Heart right ventricle (tissue), 16 donors: Measurements from ENCODE around the gene CNNM2. TPM values are rescaled to one million over a fixed set of nuclear protein-coding genes. Genes with fewer than 3 reads are reported as not detected.
"Not testable (repeated sequence)": the region's sequence is repeated elsewhere in the genome, so short reads cannot be mapped to it uniquely, and the experiment has no call there.

Source experiments
- ATAC-seq, 8 donors: fragments of 200-7000 bp; cut with Tn5 transposase; one replicate each; pipeline ENCODE4 v1.9.1; 2020; ENCODE audit warnings: mild to moderate bottlenecking in 8 of 8, moderate library complexity in 8 of 8, moderate number of reproducible peaks in 1 of 8
- DNase-seq, 2 donors: peaks; one replicate each; pipeline ENCODE4 v3.0.0-alpha.2; 2020
- H3K27ac ChIP-seq, 10 donors: fragments of 200-600 bp; sonication (generic) in 2 of 10; one replicate each; pipeline versions ENCODE4 v1.5.0 to v1.8.0; 2020 to 2022; ENCODE audit warnings: mild to moderate bottlenecking in 3 of 10
- H3K27me3 ChIP-seq, 7 donors: fragments of 200-600 bp; one replicate each; pipeline ENCODE4 v1.8.0; 2021 to 2022; ENCODE audit warnings: mild to moderate bottlenecking in 2 of 7
- H3K36me3 ChIP-seq, 9 donors: fragments of 200-600 bp; sonication (generic) in 1 of 9; one replicate each; pipeline versions ENCODE4 v1.5.0 to v1.8.0; 2020 to 2022; ENCODE audit warnings: mild to moderate bottlenecking in 2 of 9
- H3K4me1 ChIP-seq, 9 donors: fragments of 200-600 bp; sonication (generic) in 1 of 9; one replicate each; pipeline versions ENCODE4 v1.5.0 to v1.8.0; 2020 to 2022; ENCODE audit warnings: mild to moderate bottlenecking in 4 of 9
- H3K4me3 ChIP-seq, 10 donors: fragments of 200-600 bp; sonication (generic) in 2 of 10; one replicate each; pipeline versions ENCODE4 v1.5.0 to v1.8.0; 2020 to 2022; ENCODE audit warnings: mild to moderate bottlenecking in 7 of 10, moderate library complexity in 2 of 10
- H3K9me3 ChIP-seq, 11 donors: fragments of 200-600 bp in 10 of 11; sonication (generic) in 2 of 11; one replicate each; pipeline versions ENCODE4 v1.5.0 to v1.8.0; 2013 to 2022; ENCODE audit warnings: mild to moderate bottlenecking in 2 of 11, control low read depth in 1 of 11, moderate library complexity in 1 of 11
- CTCF ChIP-seq, 9 donors: fragments of 200-600 bp; sonication (generic) in 2 of 9; IDR thresholded peaks; one replicate each; pipeline versions ENCODE4 v1.5.0 to v1.8.0; 2021 to 2022; ENCODE audit warnings: antibody characterized with exemption in 9 of 9, mild to moderate bottlenecking in 5 of 9, moderate library complexity in 1 of 9
- WGBS, 2 donors: extraction: QIAGEN DNeasy Blood & Tissue Kit; methylation state at CpG; one replicate each; pipeline ENCODE4 v1.1.7; 2013; ENCODE audit warnings: inconsistent platforms in 1 of 2; 5-methylcytosine and 5-hydroxymethylcytosine counted together
- intact Hi-C, 10 donors: fragments of 100-400 bp; cut with DNase I; formaldehyde crosslinking; loops; one replicate each; pipeline versions ENCODE4 v1.11.1 to v1.14.2; 2022
- polyA plus RNA-seq, 2 donors: library from polyadenylated mRNA; stranded (reverse); fragments of 200-250 nt; gene quantifications; one replicate each; pipeline ENCODE4 v1.2.3, GENCODE V29; 2013
- total RNA-seq, 10 donors: library from RNA; stranded (reverse); fragmentation: NEBNext Ultra II Directional in 3 of 10; extraction: Animal tissue kit (Norgen Biotek cat#: 25700) in 3 of 10; gene quantifications; one replicate each; pipeline versions ENCODE4 v1.2.1 to v1.2.4, GENCODE V29; 2021 to 2023
- donor health status: Arrhythmogenic right ventricular cardiomyopathy.
- donor health status: ischemic (EF 13 %, LVEDD 7.1; RV severe dilation, severe dysfunction).
- donor health status: healthy with polysubstance abuse.
- donor health status: DM: no; HTN: yes; CAD: no.
- donor health status: DM: no; HTN: no; CAD: no.
- donor health status: ischemic (EF 25% LVEDD 6.9; RV normal size, moderate dysfunction).
- donor health status: ischemic (EF 25% LVEDD 5.7; RV mildly dilated, moderate dysfunction).
- donor health status: healthy.
- donor health status: DM: yes; HTN: yes; CAD: no.
- donor health status: Ischemic cardiomyopathy.
- donor health status: ischemic (EF 35%, LVEDD 5.7; RV mildly dilated, moderate dysfunction).
- donor health status: nonischemic (EF 11% LVEDD 7.7; RV severe dilation, severe dysfunction).
- donor health status: DM: yes; HTN: yes; CAD: no.
- donor health status: PGD.
- donor health status: ischemic (EF 29% LVEDD 5.4; RV normal size, mild dysfunction).
- donor health status: nonischemic (EF 23%, LVEDD 6.1; RV moderate dilation, normal function).

CNNM2 gene
- total and polyA plus RNA-seq, 12 donors = 1.3 to 5.3 (median 3.9) TPM

GRCh38 chr10:102919992-102920739, 2.1 kb downstream of the CNNM2 start:
- TF ChIP-seq CTCF (IDR thresholded peaks at IDR 0.05) = no peak
- Histone ChIP-seq H3K9me3 (no peaks in the 10 kb centered on the region), H3K4me3 (peak overlapping the region in 9 of 10 donors; percentile 65 to 99 (median 90)), H3K4me1 (peaks cover 6 to 63% (median 47%) of the 10 kb centered on the region in 9 donors), H3K27ac (no peak overlapping the region), H3K36me3 (no peaks in the 10 kb centered on the region), H3K27me3 (peaks cover 0 to 13% (median 0%) of the 10 kb centered on the region in 7 donors)
- DNase-seq = no peak
- ATAC-seq = no peak
- intact Hi-C loops = loop anchor here in 7 of 10 donors (2.0 to 10.0 kb wide), 9 partner anchors 135 to 415 kb away; partner anchors contain the start of genes RPEL1 (in 2 of the 7) and NT5C2 (in 1 of the 7)
- WGBS, 2 donors = 52 to 54% methylated on average over 9 of the region's 9 CpGs

GRCh38 chr10:102923601-102924000, 5.5 kb downstream of the CNNM2 start:
- H3K4me3 ChIP-seq = no peak overlapping the region
- H3K27ac ChIP-seq = no peak overlapping the region
- peaks cover 6 to 52% (median 36%) of the 10 kb centered on the region in 9 donors for H3K4me1 ChIP-seq
- ATAC-seq (no peak), DNase-seq (no peak)
- peaks cover 0 to 12% (median 0%) of the 10 kb centered on the region in 9 donors for H3K36me3 ChIP-seq
- H3K27me3 ChIP-seq = peaks cover 0 to 5% (median 0%) of the 10 kb centered on the region in 7 donors
- TF ChIP-seq CTCF (IDR thresholded peaks at IDR 0.05) = no peak
- intact Hi-C loops = no loop called here
- no peaks in the 10 kb centered on the region for H3K9me3 ChIP-seq

GRCh38 chr10:102926842-102927241, 8.7 kb downstream of the CNNM2 start:
- no peaks in the 10 kb centered on the region for H3K27me3 ChIP-seq
- 94 to 95% methylated on average over 6 of the region's 6 CpGs for WGBS, 2 donors
- intact Hi-C loops = no loop called here
- DNase-seq (no peak), ATAC-seq (no peak)
- peaks cover 0 to 12% (median 0%) of the 10 kb centered on the region in 9 donors for H3K36me3 ChIP-seq
- H3K4me3 ChIP-seq = no peak overlapping the region
- H3K27ac ChIP-seq = no peak overlapping the region
- peaks cover 0 to 5% (median 0%) of the 10 kb centered on the region in 11 donors for H3K9me3 ChIP-seq
- TF ChIP-seq CTCF (IDR thresholded peaks at IDR 0.05) = no peak
- peaks cover 0 to 23% (median 12%) of the 10 kb centered on the region in 9 donors for H3K4me1 ChIP-seq

- H3K4me1 ChIP-seq = peaks cover 0 to 17% (median 11%) of the 10 kb centered on the region in 9 donors
- ATAC-seq (no peak), DNase-seq (no peak)
- intact Hi-C loops = no loop called here
- H3K9me3 ChIP-seq = peaks cover 0 to 11% (median 0%) of the 10 kb centered on the region in 11 donors
- no peak overlapping the region for H3K4me3 ChIP-seq
- TF ChIP-seq CTCF (IDR thresholded peaks at IDR 0.05) = no peak
- no peak overlapping the region for H3K27ac ChIP-seq
- no peaks in the 10 kb centered on the region for H3K27me3 ChIP-seq
- H3K36me3 ChIP-seq = peaks cover 0 to 12% (median 0%) of the 10 kb centered on the region in 9 donors
- WGBS, 2 donors = 88% methylated on average over 12 of the region's 12 CpGs
Observed at GRCh38 chr10:102927311-102928010, 9.4 kb downstream of the CNNM2 start.

GRCh38 chr10:102928442-102928841, 10.3 kb downstream of the CNNM2 start:
- intact Hi-C loops = not testable (repeated sequence)
- 96 to 98% methylated on average over 5 of the region's 5 CpGs for WGBS, 2 donors

More at GRCh38 chr10:102928442-102928841, 10.3 kb downstream of the CNNM2 start:
- not testable (repeated sequence) for H3K27ac ChIP-seq, H3K27me3 ChIP-seq, DNase-seq, H3K4me1 ChIP-seq, H3K4me3 ChIP-seq, ATAC-seq
- Histone ChIP-seq H3K36me3 (peaks cover 0 to 12% (median 0%) of the 10 kb centered on the region in 9 donors), H3K9me3 (peaks cover 0 to 11% (median 0%) of the 10 kb centered on the region in 11 donors)
